ENCODE measurements around the gene COG4.

Gene COG4

DNA sequence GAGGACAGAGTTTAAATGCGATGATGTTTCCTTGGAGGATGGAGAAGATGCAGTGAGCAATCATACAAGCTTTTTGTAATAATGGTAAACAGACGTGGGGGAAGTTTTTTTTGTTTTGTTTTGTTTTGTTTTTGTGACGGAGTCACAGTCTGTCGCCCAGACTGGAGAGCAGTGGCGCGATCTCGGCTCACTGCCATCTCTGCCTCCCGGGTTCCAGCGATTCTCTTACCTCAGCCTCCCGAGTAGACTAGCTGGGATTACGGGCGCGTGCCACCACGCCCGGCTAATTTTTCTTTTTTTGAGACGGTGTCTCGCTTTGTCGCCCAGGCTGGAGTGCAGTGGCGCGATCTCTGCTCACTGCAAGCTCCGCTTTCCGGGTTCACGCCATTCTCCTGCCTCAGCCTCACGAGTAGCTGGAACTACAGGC, 1.1 kb upstream of the COG4 start:
- peak; percentile 24 for DNase-seq

DNA sequence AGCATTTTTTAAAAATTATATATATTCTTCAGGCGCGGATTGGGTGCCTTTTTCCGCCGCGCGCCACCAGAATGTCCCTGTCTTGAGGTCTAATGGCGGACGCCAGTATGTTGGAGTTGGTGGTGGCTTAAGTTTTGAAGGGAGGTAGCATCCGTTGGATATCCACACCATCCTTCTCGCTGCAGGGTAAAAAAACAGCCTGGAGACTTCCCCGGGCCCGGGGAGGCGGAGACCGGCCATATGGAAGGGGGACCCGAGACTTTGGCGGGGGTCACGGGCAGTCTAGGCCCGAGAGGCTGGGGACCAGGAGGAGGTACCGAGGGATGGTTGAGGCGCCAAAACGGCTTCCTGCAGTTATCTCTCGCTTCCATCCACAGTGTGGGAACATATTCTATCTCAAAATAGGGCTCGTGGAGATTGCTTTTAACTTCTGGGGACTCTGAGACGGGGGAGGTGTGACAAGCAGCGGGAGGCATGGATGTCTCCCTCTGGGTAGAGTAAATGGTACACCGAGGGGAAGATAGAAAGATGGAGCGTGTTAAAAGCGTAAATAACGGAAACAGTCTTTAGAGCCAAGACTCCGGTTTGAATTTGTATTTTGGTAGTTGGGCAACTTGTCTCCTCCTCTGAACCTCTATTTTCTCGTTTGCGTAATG, 517 bp upstream of the COG4 start, which contains the start of gene SF3B3:
TSS of gene SF3B3 (plus strand) at position 74 of the 656 bp plus-strand sequence. CDS start 2,841 bp downstream, outside the sequence.
- DNase-seq = peak; percentile 71

- DNase-seq = peak; percentile 70
These were observed 908 bp downstream of the COG4 start for GRCh38 chr16:70522216-70523075.

DNA sequence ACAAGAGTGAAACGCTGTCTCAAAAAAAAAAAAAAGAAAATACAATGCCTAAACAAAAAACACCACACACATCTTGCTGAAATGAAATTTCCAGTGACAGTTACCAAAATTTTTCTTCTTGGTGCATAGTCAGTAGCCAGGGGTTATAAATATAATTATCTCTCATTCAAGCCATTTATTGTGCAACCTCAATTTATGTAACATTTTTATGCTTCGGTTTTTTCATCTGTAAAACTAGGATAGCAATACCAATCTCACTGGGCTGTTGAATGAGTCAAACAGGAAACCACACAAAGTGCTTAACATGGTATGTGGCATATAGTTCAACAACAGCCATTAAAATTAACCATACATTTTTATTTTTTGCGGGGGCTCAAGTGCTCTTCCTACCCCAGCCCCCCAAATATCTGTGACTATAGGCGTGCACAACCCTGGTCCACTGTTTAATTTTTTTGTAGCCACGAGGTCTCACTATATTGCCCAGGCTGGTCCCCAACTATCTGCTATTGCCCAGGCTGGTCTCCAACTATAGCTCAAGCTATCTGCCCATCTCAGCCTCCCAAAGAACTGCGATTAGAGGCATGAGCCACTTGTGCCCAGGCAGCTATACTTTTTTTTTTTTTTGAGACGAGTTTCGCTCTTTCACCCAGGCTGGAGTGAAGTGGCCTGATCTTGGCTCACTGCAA, 2.6 kb downstream of the COG4 start:
- DNase-seq = peak; percentile 88

DNA sequence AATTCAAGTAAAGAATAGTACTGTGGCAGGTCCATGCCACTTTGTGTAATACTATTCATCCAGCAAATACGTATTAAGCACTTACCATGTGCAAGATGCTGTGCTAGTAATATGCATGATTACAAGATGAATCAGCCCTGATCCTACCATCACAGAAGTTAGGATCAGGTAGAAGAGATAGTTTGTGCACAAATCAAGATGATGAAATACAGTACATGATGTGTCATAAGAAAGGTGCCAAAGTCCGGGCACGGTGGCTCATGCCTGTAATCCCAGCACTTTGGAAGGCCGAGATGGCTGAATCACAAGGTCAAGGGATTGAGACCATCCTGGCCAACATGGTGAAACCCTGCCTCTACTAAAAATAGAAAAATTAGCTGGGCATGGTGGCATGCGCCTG, 10.9 kb downstream of the COG4 start:
- no peak for DNase-seq

DNA sequence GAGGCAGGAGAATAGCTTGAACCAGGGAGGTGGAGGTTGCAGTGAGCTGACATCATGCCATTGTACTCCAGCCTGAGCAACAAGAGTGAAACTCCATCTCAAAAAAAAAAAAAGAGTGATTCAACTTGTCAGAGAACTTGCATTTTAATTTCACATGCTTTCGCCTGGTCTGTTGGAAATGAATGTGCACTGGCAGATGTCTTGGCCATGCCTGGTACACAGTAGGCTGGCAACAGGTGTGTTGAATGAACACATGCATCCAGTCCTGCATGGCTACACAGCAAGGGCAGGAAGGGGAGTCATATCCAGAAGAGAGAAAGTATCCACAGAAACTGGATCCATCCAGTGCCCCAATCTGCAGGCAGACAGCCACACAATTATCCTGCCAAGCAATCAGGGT, 11.5 kb downstream of the COG4 start:
- peak; percentile 38 for DNase-seq

GRCh38 chr16:70510216-70510615, 13.1 kb downstream of the COG4 start:
- no peak for DNase-seq

DNA sequence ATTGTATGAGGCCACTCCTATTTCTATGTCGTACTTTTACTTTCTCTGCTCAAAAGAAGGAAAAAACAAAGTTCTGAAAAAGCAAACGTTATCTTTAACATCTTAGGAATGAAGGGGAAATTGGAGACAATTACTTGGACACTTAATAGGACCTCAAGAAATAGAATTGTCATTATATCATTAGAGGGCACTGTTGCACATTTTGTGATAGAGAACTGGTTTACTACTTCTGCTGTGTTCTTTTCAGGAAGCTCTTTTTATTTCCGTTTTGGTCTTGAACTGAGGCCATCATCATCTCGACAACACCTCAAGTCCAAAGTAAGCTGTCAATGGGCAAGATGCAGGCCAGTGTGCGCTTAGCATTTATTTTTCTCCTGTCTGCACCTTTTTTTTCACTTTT, 14.6 kb downstream of the COG4 start:
- peak; percentile 47 for DNase-seq

DNA sequence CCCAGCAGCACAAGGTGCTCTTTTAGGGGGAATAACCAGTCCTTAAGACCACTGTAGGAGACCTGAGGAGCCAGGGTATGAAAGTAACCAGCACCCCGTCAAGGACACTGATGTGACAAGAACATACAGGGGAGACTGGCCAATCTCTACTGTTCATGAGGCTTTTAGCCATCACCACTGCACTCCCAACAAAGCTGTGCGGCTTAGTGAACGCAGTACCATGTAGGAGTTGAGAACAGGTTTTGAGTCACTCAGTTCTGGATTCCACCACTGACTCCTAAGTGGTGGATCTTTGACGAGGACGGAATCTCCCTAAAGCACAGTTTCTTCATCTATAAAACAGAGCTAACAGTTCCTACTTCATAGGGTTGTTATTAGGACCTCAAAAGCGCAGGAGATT, 26.8 kb downstream of the COG4 start:
- no peak for DNase-seq

DNA sequence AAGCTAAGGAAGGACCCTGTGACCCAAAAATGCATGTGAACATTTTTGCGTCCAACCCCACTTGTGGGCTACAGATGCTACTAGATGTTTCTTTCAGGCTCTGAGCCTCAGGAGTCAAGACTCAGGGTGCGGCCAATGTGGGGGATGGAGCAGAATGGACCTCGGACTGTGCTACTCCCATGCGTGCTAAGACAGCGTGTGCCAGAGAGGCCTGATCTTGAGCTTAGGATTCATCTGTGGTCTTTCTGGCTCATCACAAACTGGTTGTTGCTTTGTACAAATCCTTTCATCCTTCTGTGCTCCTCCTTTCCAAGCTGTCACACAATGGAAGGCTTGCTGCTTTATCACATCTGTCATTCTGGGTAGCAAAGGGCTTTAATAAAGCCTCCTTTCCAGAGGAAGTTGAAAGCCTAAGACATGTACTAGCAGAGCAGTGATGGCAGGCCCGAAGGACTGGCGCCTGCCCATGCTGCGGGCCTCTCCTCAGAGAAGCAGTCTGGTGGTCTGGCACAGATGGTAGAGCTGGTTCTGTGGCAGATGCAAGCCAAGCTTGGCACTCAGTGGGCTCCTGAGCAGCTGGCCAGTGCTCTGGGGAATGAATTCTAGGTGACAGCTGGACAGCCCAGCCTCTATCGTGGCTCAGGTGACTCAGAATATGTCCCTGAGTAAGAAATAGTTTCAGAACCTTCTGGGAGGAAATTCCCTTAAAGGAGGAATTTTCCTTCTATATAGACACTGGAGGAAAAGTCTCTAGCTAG, 27.8 kb downstream of the COG4 start:
- DNase-seq = no peak

- no peak for DNase-seq
These were observed 28.6 kb downstream of the COG4 start for GRCh38 chr16:70494777-70495176.

DNA sequence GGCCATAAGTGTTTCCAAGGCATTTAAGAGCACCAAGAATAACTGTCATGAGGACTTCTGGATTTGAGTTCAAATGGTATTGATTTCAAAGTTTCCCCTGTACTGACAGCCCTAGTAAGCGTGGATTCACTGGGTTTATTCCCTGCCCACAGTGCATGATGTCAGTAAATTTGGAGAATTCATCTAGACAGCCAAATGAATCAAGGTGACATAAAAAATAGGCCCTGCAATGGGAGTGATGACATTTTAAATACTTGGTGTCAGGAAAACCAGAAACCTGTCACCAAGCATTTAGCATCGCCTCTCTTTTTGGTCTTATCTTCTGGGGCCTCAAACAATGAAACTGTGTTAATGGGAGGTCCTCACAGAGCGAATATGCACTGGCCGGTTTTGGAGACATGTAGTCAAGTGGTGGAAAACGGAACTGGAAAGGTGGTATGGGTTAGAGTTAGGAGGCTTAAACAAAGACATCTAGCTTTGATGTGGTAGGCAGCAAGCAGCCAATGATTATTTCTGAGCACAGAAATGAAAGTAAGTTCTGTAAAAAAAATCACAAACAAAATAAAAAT, 29.1 kb downstream of the COG4 start:
- DNase-seq = no peak

DNA sequence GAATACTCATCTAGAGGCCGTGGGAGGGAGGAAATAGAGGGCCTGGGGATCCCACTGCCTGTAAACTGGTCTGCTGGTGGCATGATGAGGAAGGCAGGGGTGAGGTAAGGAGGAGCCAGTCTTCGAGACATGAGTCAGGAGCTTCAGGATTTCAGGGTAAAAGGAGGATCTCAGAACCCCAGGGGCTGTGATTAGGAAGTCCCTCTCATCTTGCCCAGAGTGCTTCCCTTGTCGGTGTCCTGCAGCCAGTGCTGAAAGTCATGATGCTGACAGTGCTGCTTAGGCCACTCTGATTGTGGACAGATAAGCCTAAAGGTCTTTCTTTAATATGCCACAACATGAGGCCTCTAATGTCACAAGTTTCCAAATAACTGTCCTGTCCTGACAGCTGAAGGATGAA, 29.6 kb downstream of the COG4 start:
- DNase-seq = no peak

GRCh38 chr16:70490261-70490660, 33.1 kb downstream of the COG4 start:
- DNase-seq = no peak

- DNase-seq = no peak
These were observed 38.5 kb downstream of the COG4 start for GRCh38 chr16:70484867-70485266.

DNA sequence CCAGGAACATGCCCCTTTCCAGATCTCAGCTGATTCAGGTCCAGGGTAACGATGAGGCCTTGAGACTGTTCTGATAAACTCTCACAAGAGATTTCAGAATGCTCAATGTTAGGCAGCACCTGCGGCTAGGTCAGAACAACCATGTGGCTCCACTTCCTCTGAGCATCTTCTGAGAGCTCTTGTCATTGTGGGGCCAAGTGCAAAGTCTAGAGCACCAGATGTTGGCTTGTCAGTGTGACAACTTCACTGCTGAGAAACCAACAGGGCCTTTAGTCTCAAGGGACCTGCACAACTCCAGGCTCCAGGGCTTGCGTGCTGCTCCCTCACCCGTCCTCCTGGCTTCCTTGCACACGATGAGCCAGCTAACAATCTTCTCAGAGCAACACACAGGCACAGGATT, 39.9 kb downstream of the COG4 start:
- DNase-seq = no peak

DNA sequence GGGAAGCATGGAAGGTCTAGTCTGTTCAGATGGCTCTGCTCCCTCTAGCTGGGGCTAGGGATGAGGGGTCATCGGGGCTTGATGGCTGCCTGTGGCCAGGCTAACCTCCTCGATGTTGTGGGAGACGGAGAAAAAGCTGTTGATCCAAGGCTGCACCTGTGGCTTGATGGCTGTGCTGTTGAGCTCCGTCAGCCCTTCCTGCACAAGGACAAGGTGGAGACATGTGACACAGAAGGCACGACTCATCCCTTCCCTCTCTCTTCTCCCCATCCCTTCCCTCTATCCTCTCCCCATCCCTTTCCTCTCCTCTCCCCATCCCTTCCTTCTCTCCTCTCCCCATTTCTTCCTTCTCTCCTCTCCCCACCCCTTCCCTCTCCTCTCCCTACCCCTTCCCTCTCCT, 40.7 kb downstream of the COG4 start:
- no peak for DNase-seq

DNA sequence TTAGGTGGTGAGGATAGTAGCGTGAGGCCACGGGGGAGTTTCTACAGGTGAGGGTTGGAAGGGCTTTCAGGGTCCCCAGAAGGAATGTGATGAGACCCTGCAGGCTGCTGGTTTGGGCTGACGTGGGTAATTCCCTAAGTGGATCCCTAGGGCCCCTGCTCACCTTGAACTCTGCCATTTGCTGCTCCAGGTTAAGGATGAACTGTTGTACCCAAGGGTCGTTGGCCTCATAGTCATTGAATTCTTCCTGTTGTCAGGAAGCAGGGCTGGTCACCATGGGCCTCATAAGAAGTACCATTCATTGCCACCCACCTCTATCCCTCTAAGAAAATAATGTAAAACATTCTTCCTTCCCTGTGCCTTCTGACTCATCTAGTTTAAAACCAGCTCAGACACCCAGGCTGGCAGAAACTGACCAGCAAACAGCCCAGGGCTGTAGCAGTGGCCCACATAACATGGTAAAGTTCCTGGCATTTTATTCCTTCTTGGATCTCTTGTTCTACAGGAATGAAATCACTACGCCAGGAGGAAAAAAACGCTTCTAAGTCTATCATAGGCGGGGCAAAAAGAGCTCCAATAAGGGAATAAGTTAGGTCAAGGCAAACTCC, 41.3 kb downstream of the COG4 start:
- no peak for DNase-seq

- no peak for DNase-seq
These were observed 42.9 kb downstream of the COG4 start for GRCh38 chr16:70480127-70481105.

DNA sequence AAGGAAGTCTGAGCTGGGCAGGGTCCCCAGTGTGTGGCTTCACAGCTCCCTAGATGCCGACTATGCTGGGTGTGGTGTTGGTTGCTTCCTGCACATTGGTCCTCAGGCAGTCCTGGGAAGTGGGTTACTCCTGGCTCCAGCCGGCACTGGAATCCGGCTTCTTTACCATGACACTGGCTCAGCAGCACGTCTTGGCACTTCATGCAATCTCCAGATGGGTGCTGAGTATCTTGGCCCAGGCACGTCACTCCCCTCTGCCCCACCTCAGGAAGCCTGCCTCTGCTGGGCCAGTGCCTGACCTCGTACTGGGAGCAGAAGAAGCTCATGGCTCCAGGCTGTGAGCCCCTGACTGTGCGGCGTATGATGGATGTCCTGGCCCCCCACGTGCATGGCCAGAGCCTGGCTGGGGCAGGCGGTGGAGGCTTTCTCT, 44.4 kb downstream of the COG4 start:
- DNase-seq = no peak

DNA sequence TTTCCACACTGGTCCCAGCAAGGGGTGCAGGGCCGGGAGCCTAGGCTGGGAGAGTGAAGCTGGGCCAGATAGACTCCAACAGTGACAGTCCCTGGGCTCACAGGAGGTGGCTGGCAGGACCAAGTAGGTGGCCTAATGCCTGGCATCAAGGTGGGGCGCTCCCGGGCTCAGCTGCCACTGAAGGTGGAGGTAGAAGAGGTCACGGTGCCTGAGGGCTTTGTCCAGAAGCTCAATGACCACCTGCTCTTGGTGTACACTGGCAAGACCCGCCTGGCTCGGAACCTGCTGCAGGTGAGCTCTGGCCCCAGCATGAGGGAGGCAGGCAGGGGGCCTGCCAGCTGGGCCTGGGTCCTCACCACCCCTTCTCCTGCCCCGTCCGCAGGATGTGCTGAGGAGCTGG, 45.2 kb downstream of the COG4 start:
- DNase-seq = no peak
